Hematopoietic multipotent progenitor cell treated with erythropoietin and hydrocortisone succinate and interleukin-3 and kit ligand, for 8 days (in vitro differentiated cells): ENCODE results near the gene SPRR2E.
A peak's percentile ranks its signal among the peaks of the same experiment; 100 is the strongest.
"Not testable (repeated sequence)": the region's sequence is repeated elsewhere in the genome, so short reads cannot be mapped to it uniquely, and the experiment has no call there.

Experiments used
- DNase-seq: peaks from one replicate; pipeline ENCODE4 v3.0.0-alpha.2; 2015

The SPRR2E gene

GRCh38 chr1:153094426-153094825 is at the start of gene SPRR2E:
TSS of gene SPRR2E (minus strand) at chr1:153094526. CDS start at chr1:153093751, 775 bp downstream.
- DNase-seq, result no peak

DNA sequence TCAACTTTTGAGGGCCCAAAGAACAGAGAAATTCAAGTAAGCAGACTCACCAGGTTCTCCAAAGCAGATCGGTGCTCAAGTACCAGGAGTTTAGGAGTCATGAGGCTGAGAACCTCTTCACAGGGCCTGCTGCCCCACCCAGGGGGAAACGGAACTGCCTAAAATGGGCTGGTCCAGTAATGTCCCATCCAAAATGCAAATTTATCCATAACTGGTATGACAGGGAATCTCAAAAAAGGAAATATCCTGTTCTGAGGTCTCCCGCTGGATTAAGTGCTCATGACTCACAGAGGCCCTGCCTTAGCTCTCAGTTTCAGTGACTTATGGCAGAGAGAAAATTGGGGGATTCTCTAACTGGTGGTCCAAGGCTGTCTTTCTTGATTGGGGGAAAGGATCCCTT is 47.1 kb upstream of the SPRR2E start:
- no peak for DNase-seq

DNA sequence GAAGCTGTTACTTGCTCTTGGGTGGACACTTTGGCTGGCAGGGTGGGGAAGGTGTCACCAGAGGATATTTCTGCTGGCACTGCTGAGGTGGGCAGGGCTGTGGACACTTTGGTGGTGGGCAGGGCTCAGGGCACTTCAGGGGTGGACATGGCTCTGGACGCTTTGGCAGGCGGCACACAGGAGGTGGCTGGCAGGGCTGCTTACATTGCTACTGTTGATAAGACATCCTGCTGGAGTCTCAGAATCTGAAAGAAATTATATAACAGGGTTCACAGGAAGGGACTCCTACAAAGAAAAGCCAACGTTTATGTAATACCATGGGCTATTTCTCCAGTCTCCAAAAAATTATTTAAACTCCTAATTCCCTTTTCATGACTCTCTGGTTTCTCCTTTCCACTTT is 46.2 kb upstream of the SPRR2E start:
- no peak for DNase-seq

DNA sequence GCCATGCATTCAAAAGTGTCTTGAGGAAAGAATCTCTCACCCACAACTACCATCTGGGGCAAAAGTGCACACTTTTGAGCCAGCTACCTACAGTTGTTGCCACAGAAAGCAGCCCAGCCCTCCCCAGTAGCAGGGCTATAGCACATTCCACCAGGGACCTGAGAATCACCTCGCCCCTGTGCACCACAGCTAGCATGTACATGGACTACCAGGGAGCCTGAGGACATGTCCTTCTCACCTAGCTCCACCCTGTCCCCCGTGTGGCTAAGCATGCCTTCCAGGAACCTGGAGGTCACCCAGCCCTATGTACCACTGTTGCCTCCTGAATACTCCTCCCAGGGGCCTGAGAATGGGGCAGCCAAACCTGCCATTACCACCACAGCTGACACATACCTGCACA is 39.4 kb upstream of the SPRR2E start:
- no peak for DNase-seq

GRCh38 chr1:153133267-153133666 is 38.9 kb upstream of the SPRR2E start:
- DNase-seq, result no peak

- not testable (repeated sequence) for DNase-seq
Measured at GRCh38 chr1:153128688-153129087, 34.4 kb upstream of the SPRR2E start.

DNA sequence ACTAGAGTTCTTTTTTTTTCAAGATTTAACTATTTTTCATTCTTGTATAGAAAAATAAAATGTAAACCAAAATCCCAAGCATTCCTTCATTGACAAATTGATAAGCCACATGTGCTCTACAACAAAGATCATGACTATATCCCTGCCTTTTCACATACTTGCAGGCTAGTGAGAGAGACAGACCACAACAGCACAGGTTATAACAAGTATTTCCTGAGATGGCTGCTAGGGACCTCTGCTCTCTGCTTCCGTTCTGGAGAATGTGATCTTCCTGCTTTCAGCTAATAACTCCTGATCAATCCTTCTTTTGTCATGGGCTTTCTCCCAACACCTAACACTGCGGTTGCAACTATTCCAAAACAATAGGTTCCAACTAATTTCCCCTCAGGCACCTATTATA is 33.0 kb upstream of the SPRR2E start:
- DNase-seq, result no peak

DNA sequence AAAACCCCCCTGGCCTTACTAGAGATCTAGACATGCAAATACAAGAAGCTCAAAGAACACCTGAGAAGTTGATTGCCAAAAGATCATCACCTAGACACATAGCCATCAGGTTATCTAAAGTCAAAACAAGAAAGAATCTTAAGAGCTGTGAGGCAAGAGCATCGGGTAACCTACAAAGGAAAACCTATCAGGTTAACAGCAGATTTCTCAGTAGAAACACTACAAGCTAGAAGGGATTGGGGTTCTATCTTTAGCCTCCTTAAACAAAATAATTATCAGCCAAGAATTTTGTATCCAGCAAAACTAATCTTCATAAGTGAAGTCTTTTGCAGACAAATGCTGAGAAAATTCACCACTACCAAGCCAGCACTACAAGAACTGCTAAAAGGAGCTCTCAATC is 31.2 kb upstream of the SPRR2E start:
- no peak for DNase-seq

DNA sequence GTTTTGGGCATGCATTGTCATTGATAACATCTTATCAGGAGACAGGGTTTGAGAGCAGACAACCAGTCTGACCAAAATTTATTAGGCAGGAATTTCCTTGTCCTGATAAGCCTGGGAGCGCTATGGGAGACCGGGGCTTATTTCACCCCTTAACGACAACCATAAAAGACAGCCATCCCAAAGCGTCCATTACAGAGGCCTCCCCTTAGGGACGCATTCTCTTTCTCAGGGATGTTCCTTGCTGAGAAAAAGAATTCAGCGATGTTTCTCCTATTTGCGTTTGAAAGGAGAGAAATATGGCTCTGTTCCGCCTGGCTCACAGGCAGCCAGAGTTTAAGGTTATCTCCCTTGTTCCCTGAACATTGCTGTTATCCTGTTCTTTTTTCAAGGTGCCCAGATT is 29.5 kb upstream of the SPRR2E start:
- DNase-seq, result not testable (repeated sequence)

DNA sequence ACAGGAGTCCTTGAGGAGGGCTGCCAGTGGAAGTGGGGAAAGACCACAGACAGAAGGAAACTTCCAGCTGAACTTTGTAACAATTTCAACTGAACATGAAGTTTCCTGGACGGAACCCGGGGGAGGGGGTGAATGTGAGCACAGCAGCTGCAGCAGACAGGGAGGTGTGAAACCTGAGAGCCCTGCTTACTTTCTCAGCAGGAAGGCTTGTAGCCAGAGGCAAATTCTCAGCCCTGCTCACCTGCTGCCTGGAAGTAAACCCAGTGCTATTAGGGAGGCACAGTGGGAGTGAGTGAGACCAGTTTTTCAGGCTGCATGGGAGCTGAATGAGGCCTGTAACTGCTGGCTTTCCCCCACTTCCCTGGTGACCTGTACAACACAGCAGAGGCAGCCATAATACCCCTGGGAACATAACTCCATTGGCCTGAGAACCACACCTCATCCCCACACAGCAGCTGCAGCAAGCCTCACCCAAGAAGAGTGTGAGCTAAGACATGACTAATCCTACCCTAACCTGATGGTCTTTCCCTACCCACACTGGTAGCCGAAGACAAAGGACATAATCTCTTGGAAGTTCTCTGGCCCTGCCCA is 28.6 kb upstream of the SPRR2E start:
- peak; percentile 12 for DNase-seq

GRCh38 chr1:153120945-153121344 is 26.6 kb upstream of the SPRR2E start:
- no peak for DNase-seq

- DNase-seq, result peak; percentile 85
Measured at GRCh38 chr1:153119491-153119971, 25.2 kb upstream of the SPRR2E start.

GRCh38 chr1:153115264-153115663 is 20.9 kb upstream of the SPRR2E start:
- DNase-seq, result peak; percentile 84

GRCh38 chr1:153113416-153113815 is 19.1 kb upstream of the SPRR2E start, which contains the start of gene SPRR2F:
TSS of gene SPRR2F (minus strand) at chr1:153113516. CDS start at chr1:153112733, 783 bp downstream.
- no peak for DNase-seq

GRCh38 chr1:153112454-153112853 is 18.1 kb upstream of the SPRR2E start:
- DNase-seq, result not testable (repeated sequence)

- no peak for DNase-seq
Measured at GRCh38 chr1:153100245-153100644, 5.9 kb upstream of the SPRR2E start.

DNA sequence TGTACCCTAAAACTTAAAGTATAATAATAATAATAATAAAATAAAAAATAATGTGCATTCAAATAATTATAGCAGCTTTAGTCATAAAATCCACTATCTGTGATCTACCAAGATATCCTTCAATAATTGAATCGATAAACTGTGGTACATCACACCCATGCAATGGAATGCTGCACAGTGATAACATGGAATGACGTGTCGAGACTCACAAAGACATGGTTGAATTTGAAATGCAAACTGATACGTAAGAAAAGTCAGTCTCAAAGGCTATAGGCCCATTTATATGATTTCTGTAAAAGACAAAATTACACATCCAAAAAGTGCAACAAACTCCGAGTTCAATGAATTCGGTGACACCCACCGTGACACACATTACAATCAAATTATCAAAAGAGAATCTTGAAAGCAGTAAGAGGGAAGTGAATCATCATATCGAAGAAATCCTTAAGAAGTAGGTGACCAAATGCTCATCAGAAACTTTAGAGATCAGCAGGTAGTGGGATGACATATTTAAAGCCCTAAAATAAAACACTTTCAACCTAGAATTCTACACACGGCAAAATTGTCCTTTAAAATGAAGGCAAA is 5.2 kb upstream of the SPRR2E start:
- DNase-seq, result no peak

- no peak for DNase-seq
Measured at GRCh38 chr1:153095764-153096163, 1.4 kb upstream of the SPRR2E start.

DNA sequence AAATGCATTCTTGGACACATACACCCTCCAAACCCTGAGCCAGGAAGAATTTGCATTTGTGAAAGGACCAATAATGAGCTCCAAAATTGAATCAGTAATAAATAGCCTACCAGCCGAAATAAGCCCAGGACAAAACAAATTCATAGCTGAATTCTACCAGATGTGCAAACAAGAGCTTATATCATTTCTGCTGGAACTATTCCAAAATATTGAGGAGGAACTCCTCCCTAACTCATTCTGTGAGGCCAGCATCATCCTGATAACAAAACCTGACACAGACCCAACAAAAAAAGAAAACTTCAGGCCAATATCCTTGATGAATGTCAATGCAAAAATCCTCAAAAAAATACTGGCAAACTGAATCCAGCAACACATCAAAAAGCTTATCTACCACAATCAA is 6.7 kb downstream of the SPRR2E start:
- DNase-seq, result peak; percentile 75

- no peak for DNase-seq
Measured at GRCh38 chr1:153081736-153082135, 12.6 kb downstream of the SPRR2E start.

GRCh38 chr1:153072806-153073726 is 21.3 kb downstream of the SPRR2E start:
- peak; percentile 65 for DNase-seq

GRCh38 chr1:153071511-153071910 is 22.8 kb downstream of the SPRR2E start, which contains the start of gene SPRR2B:
TSS of gene SPRR2B (minus strand) at chr1:153071611. CDS start at chr1:153070839, 772 bp downstream.
- DNase-seq, result no peak

- no peak for DNase-seq
Measured at GRCh38 chr1:153070243-153070642, 24.1 kb downstream of the SPRR2E start.
